Spleen (tissue), 7 donors: ENCODE results near the gene RP9.

Experiments used
- CTCF ChIP-seq, 11 experiments: fragments of 200-600 bp in 7 of 11; fragments of 450-650 bp in 4 of 11; sonication (generic) in 4 of 11; IDR thresholded peaks in 8 of 11; conservative IDR thresholded peaks in 3 of 11; 1 replicate in 7 of 11; 2 replicates in 4 of 11; pipeline versions ENCODE4 v1.4.0 to v1.8.0; 2016 to 2021; ENCODE audit warnings: antibody characterized with exemption in 11 of 11, inconsistent platforms in 4 of 11, mild to moderate bottlenecking in 1 of 11
- POLR2AphosphoS5 ChIP-seq, 3 donors: sonication (generic); formaldehyde crosslinking; IDR thresholded peaks; one replicate each; pipeline ENCODE4 v1.5.1; 2017; ENCODE audit warnings: antibody characterized with exemption in 3 of 3
- donor health status: DM: no; HTN: no; CAD: no; lungs with moderate emphysema.
- donor health status: DM: no; HTN: no; CAD: no.
- donor health status: DM: no; HTN: no; CAD: no.

- TF ChIP-seq CTCF (IDR thresholded peaks at IDR 0.05 in 8 of 11, conservative IDR thresholded peaks at IDR 0.05 in 3 of 11) (no peak), POLR2AphosphoS5 (IDR thresholded peaks at IDR 0.05) (no peak)
Measured at GRCh38 chr7:33108554-33109004, 625 bp downstream of the RP9 start.
